Measurements from ENCODE around the gene ZNF654. TPM values are rescaled to one million over a fixed set of nuclear protein-coding genes. Genes with fewer than 3 reads are reported as not detected.
A peak's percentile ranks its signal among the peaks of the same experiment; 100 is the strongest.
"Not testable (repeated sequence)": the region's sequence is repeated elsewhere in the genome, so short reads cannot be mapped to it uniquely, and the experiment has no call there.

ZNF654 gene
- total RNA-seq, 1 donor from 2014 or later: 6.6 TPM

DNA sequence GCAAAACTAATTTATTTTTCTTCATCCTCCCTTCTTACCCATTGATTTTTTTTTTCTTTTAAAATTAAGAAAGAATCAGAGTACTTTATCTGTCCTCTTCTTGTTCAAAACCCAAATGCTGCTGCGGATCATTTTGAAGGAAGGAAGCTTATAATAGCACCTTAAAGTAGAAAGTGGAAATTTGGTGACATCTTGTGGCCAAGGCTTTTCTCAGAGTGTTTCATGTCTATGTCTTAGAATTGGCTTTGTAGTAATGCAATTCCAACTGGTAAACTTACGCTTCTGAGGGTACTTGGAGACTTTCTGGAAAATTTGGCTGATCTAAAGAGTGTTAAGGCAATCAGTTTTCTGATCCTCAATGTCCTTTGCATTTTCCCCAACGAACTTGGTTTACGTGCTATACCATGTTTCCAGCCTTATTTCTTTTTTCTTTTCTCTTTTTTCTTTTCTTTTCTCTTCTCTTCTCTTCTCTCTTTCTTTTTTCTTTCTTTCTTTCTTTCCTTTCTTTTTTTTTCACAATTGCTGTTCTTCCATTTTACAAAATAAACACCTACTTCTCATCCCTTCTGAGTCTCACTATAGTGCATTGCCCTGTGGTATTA, 121.4 kb downstream of the ZNF654 start:
- H3K4me3 ChIP-seq (ENCODE audit: low read depth, low read length): no peak overlapping the region
- H3K36me3 ChIP-seq (ENCODE audit: control insufficient read depth, insufficient read depth, low read length): no peaks in the 10 kb centered on the region
- DNase-seq (ENCODE audit: low read depth): no peak
- TF ChIP-seq, protein P1, sequence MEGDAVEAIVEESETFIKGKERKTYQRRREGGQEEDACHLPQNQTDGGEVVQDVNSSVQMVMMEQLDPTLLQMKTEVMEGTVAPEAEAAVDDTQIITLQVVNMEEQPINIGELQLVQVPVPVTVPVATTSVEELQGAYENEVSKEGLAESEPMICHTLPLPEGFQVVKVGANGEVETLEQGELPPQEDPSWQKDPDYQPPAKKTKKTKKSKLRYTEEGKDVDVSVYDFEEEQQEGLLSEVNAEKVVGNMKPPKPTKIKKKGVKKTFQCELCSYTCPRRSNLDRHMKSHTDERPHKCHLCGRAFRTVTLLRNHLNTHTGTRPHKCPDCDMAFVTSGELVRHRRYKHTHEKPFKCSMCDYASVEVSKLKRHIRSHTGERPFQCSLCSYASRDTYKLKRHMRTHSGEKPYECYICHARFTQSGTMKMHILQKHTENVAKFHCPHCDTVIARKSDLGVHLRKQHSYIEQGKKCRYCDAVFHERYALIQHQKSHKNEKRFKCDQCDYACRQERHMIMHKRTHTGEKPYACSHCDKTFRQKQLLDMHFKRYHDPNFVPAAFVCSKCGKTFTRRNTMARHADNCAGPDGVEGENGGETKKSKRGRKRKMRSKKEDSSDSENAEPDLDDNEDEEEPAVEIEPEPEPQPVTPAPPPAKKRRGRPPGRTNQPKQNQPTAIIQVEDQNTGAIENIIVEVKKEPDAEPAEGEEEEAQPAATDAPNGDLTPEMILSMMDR (IDR thresholded peaks at IDR 0.05; ENCODE audit: insufficient read depth, low read length, poor library complexity, severe bottlenecking): peak; percentile 51
- no peaks in the 10 kb centered on the region for H3K27me3 ChIP-seq (ENCODE audit: control insufficient read depth, insufficient read depth, low read length)

DNA sequence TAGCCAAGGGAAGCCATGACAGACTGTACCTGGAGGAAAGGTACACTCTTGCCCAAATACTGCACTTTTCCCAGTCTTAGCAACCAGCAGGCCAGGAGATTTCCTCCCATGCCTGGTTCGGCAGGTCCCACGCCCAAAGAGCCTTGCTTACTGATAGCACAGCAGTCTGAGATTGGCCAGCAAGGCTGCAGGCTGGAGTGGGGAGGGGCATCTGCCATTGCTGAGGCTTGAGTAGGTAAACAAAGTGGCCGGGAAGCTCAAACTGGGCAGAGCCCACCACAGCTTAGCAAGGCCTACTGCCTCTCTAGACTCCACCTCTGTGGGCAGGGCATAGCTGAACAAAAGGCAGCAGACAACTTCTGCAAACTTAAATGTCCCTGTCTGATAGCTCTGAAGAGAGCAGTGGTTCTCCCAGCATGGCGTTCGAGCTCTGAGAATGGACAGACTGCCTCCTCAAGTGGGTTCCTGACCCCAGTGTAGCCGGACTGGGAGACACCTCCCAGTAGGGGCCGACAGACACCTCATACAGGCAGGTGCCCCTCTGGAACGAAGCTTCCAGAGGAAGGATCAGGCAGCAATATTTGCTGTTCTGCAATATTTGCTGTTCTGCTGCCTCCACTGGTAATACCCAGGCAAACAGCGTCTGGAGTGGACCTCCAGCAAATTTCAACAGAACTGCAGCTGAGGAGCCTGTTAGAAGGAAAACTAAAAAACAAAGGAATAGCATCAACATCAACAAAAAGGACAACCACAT, 123.3 kb downstream of the ZNF654 start:
- H3K4me3 ChIP-seq (ENCODE audit: low read depth, low read length); H3K36me3 ChIP-seq (ENCODE audit: control insufficient read depth, insufficient read depth, low read length); H3K27me3 ChIP-seq (ENCODE audit: control insufficient read depth, insufficient read depth, low read length); DNase-seq (ENCODE audit: low read depth): not testable (repeated sequence)

DNA sequence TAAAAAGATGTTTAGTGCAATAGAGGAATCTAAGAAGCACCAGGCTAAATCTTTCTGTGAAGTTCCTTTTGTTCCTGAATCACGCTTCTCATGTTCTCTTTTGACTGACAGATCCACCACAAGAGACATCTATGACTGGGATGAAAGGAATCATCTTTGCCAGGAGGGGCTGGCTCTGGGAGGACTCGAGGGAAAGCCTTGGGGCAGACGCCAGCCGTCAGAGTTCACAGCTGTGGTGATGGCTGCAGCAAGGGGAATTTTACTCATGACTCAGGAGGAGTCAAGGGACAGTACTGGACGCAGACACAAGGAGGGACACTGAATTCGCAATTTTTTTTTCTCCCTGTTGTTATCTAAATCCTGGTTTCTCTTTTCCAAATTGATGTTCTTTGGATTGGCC, 129.4 kb downstream of the ZNF654 start:
- H3K27me3 ChIP-seq (ENCODE audit: control insufficient read depth, insufficient read depth, low read length): no peaks in the 10 kb centered on the region
- no peak for DNase-seq (ENCODE audit: low read depth)
- TF ChIP-seq, protein P1 (IDR thresholded peaks at IDR 0.05; ENCODE audit: insufficient read depth, low read length, poor library complexity, severe bottlenecking): no peak
- H3K36me3 ChIP-seq (ENCODE audit: control insufficient read depth, insufficient read depth, low read length): no peaks in the 10 kb centered on the region
- no peak overlapping the region for H3K4me3 ChIP-seq (ENCODE audit: low read depth, low read length)

DNA sequence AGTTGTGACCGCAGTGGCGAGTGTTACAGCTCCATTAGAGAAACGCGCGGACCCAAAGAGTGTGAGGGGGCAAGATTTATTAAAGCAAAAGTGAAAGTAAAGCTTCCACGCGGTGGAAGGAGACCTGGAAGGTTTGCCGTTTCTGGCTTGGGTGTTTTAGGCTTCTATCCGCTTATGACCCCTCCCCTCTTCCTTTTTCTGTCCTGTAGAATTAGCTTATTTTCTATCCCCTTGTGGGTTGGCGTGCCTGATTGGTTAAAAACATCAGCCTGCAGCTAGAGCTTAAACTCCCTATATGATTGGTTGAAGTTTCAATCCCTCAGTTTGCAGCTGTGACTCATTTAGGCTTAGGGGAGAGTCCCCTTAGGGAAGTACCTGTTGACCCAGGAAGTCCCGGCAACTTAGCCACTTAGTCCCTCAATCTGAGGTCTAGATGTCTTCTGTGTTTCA, 130.3 kb downstream of the ZNF654 start:
- Histone ChIP-seq H3K4me3 (ENCODE audit: low read depth, low read length) (no peak overlapping the region), H3K36me3 (ENCODE audit: control insufficient read depth, insufficient read depth, low read length) (no peaks in the 10 kb centered on the region), H3K27me3 (ENCODE audit: control insufficient read depth, insufficient read depth, low read length) (no peaks in the 10 kb centered on the region)
- DNase-seq (ENCODE audit: low read depth): no peak
- TF ChIP-seq, protein P1 (IDR thresholded peaks at IDR 0.05; ENCODE audit: insufficient read depth, low read length, poor library complexity, severe bottlenecking): no peak

DNA sequence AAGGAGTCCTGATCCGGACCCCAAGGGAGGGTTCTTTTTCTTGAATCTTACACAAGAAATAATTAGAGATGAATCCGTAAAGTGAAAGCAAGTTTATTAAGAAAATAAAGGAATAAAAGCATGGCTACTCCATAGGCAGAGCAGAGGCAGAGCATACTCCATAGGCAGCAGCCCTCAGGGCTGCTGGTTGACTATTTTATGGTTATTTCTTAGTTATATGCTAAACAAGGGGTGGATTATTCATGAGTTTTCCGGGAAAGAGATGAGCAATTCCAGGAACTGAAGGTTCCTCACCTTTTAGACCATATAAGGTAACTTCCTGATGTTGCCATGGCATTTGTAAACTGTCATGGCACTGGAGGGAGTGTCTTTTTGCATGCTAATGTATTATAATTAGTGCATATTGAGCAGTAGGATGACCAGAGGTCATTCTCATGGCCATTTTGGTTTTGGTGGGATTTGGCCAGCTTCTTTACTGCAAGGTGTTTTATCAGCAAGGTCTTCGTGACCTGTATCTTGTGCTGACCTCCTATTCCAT, 132.9 kb downstream of the ZNF654 start:
- H3K36me3 ChIP-seq (ENCODE audit: control insufficient read depth, insufficient read depth, low read length): no peaks in the 10 kb centered on the region
- TF ChIP-seq, protein P1 (IDR thresholded peaks at IDR 0.05; ENCODE audit: insufficient read depth, low read length, poor library complexity, severe bottlenecking): no peak
- no peak overlapping the region for H3K4me3 ChIP-seq (ENCODE audit: low read depth, low read length)
- no peaks in the 10 kb centered on the region for H3K27me3 ChIP-seq (ENCODE audit: control insufficient read depth, insufficient read depth, low read length)
- DNase-seq (ENCODE audit: low read depth): no peak

DNA sequence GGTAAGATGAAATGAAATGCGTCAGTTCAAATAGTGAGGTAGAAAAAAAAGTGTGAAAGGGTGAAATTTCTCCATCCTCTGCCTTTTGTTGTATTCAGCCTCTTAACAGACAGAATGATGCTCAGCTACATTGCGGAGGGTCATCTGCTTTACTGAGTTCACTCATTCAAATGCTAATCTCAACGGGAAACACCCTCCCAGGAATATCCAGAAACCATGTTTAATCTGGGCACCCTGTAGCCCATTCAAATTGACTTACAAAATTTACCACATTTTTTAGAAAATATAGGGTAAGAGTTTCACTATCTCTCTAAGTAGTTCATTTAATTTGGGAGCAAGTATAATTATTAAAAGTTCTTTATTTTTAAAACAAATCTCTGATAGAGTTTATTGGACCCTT, 133.6 kb downstream of the ZNF654 start:
- TF ChIP-seq, protein P1 (IDR thresholded peaks at IDR 0.05; ENCODE audit: insufficient read depth, low read length, poor library complexity, severe bottlenecking): no peak
- Histone ChIP-seq H3K27me3 (ENCODE audit: control insufficient read depth, insufficient read depth, low read length) (no peaks in the 10 kb centered on the region), H3K4me3 (ENCODE audit: low read depth, low read length) (no peak overlapping the region), H3K36me3 (ENCODE audit: control insufficient read depth, insufficient read depth, low read length) (no peaks in the 10 kb centered on the region)
- no peak for DNase-seq (ENCODE audit: low read depth)

All from kidney epithelial cell (primary cell).